Fibroblast of mammary gland (primary cell): ENCODE measurements around the gene SMURF2.
A peak's percentile ranks its signal among the peaks of the same experiment; 100 is the strongest.

Source experiments
- DNase-seq: peaks from one replicate; pipeline ENCODE4 v3.0.0-alpha.2; 2010; ENCODE audit warnings: low read depth
- H3K4me3 ChIP-seq: 2 replicates; pipeline ENCODE4 v1.5.1; 2011; ENCODE audit warnings: low read depth, mild to moderate bottlenecking, low read length, moderate library complexity; ENCODE audit not compliant: control insufficient read depth
- TF ChIP-seq, protein P1 (sequence below): conservative IDR thresholded peaks from 2 replicates; pipeline ENCODE4 v1.5.1; 2011; ENCODE audit warnings: low read depth, low read length, inconsistent platforms; ENCODE audit not compliant: control insufficient read depth, insufficient read depth

SMURF2 gene

DNA sequence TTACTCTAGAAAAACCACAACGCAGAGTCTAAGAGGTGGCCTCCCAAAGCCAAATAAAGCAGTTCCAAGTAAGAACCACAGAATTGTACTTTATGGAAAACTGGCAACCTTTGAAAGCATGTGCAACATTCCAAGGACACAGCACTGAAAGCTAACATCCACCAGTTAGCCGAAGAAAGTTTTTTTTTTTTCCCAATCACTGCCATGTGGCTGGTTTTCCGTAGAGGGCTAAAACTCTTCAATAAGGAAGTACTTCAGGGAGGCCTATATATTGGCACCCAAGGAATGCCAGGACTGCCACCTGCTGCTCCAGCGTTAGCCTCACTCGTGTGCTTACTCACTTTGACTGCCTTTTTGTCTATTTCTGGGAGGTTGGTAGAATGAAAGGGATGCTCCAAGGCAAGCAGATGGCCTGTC, 130.1 kb downstream of the SMURF2 start:
- no peak overlapping the region for H3K4me3 ChIP-seq
- TF ChIP-seq, protein P1, sequence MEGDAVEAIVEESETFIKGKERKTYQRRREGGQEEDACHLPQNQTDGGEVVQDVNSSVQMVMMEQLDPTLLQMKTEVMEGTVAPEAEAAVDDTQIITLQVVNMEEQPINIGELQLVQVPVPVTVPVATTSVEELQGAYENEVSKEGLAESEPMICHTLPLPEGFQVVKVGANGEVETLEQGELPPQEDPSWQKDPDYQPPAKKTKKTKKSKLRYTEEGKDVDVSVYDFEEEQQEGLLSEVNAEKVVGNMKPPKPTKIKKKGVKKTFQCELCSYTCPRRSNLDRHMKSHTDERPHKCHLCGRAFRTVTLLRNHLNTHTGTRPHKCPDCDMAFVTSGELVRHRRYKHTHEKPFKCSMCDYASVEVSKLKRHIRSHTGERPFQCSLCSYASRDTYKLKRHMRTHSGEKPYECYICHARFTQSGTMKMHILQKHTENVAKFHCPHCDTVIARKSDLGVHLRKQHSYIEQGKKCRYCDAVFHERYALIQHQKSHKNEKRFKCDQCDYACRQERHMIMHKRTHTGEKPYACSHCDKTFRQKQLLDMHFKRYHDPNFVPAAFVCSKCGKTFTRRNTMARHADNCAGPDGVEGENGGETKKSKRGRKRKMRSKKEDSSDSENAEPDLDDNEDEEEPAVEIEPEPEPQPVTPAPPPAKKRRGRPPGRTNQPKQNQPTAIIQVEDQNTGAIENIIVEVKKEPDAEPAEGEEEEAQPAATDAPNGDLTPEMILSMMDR, result no peak
- peak; percentile 41 for DNase-seq

DNA sequence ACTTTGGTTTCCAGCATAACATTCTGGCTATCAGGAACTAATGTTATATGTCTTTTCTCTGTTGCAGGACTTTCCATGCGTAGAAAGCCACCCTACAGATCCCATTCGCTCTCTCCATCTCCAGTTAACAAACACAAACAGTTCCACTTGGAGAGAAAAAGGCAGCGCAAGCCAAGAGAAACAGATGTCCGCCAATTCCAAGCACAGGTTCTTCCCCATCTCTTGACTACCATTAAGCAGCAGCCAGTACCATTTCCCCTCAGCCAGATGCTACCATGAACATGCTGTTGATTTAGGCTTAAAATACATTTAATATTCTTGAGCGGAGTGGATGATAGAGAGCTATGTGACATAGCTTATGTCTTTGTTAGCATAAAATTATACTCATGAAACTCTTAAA, 132.9 kb downstream of the SMURF2 start:
- TF ChIP-seq, protein P1, result no peak
- DNase-seq, result no peak
- no peak overlapping the region for H3K4me3 ChIP-seq

DNA sequence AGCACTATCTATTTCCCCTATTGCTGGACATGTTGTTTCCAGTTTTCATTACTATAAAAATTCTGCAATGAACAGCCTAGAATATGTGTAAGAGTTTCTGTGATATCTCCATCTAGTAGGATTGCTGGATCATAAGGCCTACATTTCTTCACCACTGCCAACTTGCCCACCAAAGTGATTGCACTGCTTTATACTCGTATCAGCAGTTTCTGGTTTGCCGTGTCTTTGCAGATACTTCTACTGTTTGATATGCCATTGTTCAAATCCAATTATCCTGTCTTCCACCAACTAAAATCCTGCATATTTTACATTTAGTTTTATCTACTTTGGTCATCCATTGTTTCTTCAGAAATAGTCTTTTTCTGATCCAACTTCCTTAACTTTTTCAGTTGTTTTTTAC, 134.2 kb downstream of the SMURF2 start:
- no peak for DNase-seq
- no peak overlapping the region for H3K4me3 ChIP-seq
- TF ChIP-seq, protein P1, result no peak

DNA sequence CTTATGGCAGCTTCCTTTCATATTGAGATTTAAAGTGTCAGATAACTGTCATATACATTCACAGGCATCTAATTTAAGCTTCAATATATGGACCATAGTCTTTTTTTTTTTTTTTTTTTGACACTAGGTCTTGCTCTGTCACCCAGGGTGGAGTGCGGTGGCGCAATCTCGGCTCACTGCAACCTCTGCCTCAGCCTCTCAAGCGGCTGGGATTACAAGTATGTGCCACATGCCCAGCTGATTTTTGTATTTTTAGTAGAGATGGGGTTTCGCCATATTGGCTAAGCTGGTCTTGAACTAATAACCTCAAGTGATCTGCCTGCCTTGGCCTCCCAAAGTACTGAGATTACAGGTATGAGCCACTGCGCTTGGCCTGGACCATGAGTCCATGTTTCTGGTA, 141.7 kb downstream of the SMURF2 start:
- H3K4me3 ChIP-seq, result no peak overlapping the region
- TF ChIP-seq, protein P1, result no peak
- DNase-seq, result no peak

DNA sequence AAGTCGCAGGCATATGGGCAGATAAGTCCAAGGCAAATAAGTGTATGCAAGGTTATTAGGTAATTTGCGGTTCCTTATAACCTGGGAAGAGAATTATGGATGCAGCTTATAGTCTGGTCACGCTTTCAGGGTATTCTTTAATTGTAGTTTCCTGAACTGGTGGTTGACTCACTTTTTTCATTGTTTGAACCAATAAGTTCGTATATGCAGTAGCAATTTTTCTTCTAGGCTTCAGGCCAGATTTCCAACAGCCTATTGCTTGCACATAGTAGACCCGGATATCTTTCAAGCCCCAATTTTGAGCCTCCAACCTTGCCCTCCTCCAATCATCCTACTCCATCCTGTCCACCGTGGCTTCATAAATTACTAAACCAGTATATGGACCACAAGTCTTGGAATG, 142.5 kb downstream of the SMURF2 start:
- H3K4me3 ChIP-seq, result no peak overlapping the region
- no peak for DNase-seq
- TF ChIP-seq, protein P1, result no peak

DNA sequence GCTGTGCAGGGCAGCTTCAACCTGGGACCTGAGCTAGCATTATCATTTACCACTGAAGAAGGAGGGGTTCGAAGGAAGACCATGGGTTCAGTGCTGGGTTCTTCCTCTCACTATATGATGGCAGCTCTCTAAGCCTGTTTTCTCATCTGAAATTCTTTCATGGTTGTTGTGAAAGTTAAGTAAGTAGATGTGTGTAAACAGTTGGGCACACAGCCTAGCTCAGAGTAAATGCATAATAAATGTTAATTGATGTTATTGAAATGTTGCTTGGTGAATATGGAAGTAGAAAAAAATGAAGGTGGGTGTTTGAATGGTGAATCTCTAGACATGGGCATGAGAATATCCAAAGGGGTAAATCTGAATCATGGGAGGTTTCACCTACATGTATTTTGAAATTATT, 146.3 kb downstream of the SMURF2 start:
- TF ChIP-seq, protein P1, result no peak
- H3K4me3 ChIP-seq, result no peak overlapping the region
- DNase-seq, result no peak

DNA sequence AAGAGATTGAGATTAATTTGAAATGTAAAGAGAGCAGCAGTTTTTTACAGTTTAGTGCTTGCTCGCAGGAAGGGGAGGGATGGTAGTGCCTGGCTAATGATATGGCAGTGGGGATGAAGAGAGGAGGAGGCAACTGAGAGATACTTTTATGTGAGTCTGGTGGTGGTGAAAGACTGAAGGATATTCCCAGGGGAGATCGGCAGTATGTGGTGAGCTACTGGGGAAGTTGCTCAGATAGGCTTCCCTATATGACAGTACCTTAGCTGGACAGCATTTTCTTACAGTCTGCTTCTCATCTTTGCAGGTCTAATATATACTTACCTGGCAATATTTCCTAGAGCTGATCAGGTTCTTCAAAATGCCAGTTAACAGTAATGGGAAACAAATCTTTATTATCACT, 146.7 kb downstream of the SMURF2 start:
- peak; percentile 48 for DNase-seq
- TF ChIP-seq, protein P1, result no peak

More for the DNA sequence above, 146.7 kb downstream of the SMURF2 start:
- H3K4me3 ChIP-seq, result no peak overlapping the region
